Diencephalon (tissue), 1 donor: ENCODE results near the gene SERPINB10. TPM values are rescaled to one million over a fixed set of nuclear protein-coding genes. Genes with fewer than 3 reads are reported as not detected.

Experiments used
- total RNA-seq: library from RNA; depleted of rRNA; stranded (reverse); fragments of >200 nt; gene quantifications from one replicate; pipeline ENCODE4 v1.2.3, GENCODE V29; 2014

SERPINB10 gene, protein sequence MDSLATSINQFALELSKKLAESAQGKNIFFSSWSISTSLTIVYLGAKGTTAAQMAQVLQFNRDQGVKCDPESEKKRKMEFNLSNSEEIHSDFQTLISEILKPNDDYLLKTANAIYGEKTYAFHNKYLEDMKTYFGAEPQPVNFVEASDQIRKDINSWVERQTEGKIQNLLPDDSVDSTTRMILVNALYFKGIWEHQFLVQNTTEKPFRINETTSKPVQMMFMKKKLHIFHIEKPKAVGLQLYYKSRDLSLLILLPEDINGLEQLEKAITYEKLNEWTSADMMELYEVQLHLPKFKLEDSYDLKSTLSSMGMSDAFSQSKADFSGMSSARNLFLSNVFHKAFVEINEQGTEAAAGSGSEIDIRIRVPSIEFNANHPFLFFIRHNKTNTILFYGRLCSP
- total RNA-seq: 0.46 TPM

DNA sequence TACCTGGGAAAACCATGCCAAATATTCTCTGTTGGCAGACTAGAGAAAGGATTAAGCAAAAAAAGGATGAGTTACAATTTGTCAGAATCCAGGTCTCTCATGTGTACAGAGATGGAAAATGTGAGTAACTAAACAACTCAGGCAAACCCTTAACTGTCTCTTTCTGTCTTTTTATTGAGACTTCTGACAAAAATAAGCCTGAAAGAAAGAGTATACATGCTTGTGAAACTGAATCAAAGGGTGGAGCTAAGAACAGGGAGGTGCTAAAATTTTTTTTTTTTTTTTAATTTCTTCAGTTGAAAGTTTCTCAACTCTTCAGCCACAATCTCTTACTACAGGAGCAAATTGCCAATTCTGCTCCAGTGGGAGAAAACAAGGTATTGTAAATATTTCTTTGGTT lies at the start of gene SERPINB10:
Gene SERPINB10 (plus strand): TSS at position 295 of the 400 bp plus-strand sequence. CDS start 7,553 bp downstream, outside the sequence.

DNA sequence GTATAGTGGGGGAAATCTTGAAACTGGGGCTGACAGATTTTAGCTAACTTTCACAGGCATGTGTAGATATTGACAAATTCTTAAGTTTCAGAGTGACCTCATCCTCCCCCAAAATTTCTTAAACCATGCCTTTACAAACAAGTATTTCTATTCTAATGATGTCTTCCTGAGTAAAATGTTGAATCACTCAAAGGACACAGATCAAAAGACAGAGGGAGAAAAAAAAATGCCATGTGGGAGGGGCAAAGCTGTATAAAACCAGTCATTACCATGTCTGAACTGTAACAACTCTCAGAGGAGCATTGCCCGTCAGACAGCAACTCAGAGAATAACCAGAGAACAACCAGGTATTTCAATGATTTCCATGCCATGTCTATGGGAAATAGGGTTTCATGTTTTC lies 20.3 kb upstream of the SERPINB10 start, which contains the start of gene SERPINB2:
Gene SERPINB2 (plus strand): TSS at position 282 of the 400 bp plus-strand sequence. CDS start 3,740 bp downstream, outside the sequence.

DNA sequence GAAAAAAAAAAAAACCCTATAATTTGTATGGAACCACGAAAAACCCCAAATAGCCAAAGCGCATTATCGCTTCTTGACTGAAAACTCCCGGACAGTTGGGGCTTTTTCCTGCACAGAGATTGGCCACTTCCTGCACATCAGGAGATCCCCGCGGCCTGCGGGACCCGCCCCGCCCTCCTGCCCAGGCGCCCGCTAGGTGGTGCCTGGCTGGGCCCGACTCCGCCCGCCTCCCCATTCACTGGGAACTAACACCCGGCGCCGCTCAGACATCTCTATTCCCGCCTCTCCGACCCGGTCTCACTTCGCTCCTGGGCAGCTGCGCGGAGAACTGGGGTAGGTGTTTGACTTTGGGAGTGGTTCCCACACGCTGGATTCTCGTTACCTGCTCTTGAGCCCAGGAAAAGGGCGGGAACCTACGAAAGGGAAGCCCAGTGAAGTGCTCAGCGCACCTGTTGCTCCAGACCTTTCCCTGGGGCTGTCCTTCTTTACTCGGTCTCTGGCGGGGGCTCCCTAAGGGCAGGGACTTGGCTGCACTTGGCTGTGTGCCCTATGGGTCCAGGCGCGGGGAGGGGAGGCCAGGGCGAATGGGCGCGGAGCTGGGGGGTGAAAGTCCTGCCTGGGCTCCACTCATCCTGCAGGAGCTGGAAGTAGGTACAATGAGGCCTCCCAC lies 41.4 kb downstream of the SERPINB10 start, which contains the start of gene HMSD:
Gene HMSD (plus strand): TSS at position 234 of the 670 bp plus-strand sequence. CDS start 4,155 bp downstream, outside the sequence.

DNA sequence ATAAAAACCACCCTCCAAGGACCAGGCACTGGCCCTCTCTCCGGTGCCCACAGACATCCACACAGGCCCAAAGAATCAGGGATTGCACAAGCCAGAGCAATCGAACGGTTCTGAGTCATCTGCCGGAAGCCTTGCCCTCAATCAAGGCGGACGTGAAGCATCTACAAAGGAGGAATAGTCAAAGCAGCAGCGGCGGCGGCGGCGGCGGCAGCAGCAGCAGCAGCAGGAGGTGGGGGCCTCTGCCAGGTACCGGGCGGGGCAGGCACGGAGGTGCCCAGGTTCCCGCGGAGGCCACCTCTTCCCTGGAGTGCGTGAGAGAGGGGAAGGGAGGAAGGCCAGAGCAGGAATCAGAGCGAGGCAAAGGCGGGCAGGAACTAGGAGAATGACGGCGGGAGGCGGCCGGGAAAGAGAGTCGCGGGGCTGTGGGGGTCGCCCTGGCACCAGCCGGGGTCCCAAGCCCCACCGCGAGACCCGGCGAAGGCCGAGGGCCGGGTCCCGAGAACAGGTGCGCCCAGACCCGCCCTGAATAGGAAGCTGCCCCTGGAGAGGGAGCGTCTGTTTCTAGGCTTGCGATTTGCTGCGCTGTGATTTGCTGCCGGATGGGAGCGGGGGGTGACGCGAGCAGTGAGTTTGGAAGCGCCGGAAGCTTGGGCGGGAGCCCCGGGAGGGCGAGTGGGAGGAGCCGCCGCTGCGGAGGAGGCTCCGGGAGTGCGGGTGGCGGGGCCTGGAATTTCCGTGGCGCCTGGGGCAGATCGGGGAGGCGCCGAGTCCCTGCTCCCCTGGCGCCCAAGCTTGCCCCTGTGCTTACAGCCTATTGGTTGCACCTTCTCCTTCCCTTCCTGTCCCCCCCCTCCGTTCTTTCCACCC lies 62.4 kb downstream of the SERPINB10 start, which contains the start of gene SERPINB8:
Gene SERPINB8 (plus strand): TSS at position 140 of the 867 bp plus-strand sequence. CDS start 8,228 bp downstream, outside the sequence.

Other genes with a start within 250 kb of the SERPINB10 start
- gene SERPINB3, start 246.1 kb upstream of the SERPINB10 start, total RNA-seq: not detected
- gene SERPINB11, start 205.0 kb upstream of the SERPINB10 start, total RNA-seq: not detected
- not detected for gene SERPINB7, start 132.5 kb upstream of the SERPINB10 start, total RNA-seq
- 0.23 TPM for gene SERPINB2, start 20.3 kb upstream of the SERPINB10 start, total RNA-seq
- gene HMSD, start 41.3 kb downstream of the SERPINB10 start, total RNA-seq: 0.69 TPM
- gene SERPINB8, start 62.1 kb downstream of the SERPINB10 start, total RNA-seq: 2.1 TPM
- not detected for gene LINC00305, start 241.1 kb downstream of the SERPINB10 start, total RNA-seq